Gastrocnemius medialis (tissue), 4 donors: Measurements from ENCODE around the gene CDH1.

Experiments
- POLR2A ChIP-seq, 2 donors: fragments of 450-650 bp; IDR thresholded peaks; one replicate each; pipeline ENCODE4 v1.6.1; 2017; ENCODE audit warnings: antibody characterized with exemption in 2 of 2, mild to moderate bottlenecking in 2 of 2, moderate library complexity in 2 of 2
- TF ChIP-seq, protein P1 (sequence below), 5 experiments: fragments of 450-650 bp in 3 of 5; fragments of 200-600 bp in 2 of 5; sonication (generic) in 2 of 5; IDR thresholded peaks in 4 of 5; conservative IDR thresholded peaks in 1 of 5; 1 replicate in 4 of 5; 2 replicates in 1 of 5; pipeline ENCODE4 v1.5.1; 2016 to 2019; ENCODE audit warnings: antibody characterized with exemption in 5 of 5, mild to moderate bottlenecking in 3 of 5, moderate library complexity in 3 of 5

DNA sequence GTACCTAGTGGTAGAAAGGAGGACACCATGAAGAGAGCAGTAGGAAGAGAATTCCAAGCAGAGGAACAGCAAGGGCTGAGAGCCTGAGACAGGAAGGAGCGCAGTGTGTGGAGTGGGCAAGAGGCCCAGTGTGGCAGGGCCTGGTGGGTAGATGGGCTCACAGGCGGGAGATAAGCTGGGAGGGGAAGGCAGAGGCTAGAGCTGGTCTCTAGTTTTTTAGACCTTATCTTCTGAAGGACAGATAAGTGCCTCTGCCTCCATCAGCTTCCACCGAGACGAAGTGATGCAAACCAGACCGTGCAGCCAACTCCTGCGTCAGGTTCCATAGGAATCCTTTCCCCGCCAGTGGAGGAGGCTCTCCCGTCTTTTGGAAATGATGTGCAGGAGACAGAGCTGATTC, 33.6 kb downstream of the CDH1 start:
- TF ChIP-seq POLR2A (IDR thresholded peaks at IDR 0.05): no peak
- TF ChIP-seq, protein P1, sequence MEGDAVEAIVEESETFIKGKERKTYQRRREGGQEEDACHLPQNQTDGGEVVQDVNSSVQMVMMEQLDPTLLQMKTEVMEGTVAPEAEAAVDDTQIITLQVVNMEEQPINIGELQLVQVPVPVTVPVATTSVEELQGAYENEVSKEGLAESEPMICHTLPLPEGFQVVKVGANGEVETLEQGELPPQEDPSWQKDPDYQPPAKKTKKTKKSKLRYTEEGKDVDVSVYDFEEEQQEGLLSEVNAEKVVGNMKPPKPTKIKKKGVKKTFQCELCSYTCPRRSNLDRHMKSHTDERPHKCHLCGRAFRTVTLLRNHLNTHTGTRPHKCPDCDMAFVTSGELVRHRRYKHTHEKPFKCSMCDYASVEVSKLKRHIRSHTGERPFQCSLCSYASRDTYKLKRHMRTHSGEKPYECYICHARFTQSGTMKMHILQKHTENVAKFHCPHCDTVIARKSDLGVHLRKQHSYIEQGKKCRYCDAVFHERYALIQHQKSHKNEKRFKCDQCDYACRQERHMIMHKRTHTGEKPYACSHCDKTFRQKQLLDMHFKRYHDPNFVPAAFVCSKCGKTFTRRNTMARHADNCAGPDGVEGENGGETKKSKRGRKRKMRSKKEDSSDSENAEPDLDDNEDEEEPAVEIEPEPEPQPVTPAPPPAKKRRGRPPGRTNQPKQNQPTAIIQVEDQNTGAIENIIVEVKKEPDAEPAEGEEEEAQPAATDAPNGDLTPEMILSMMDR (IDR thresholded peaks at IDR 0.05 in 4 of 5, conservative IDR thresholded peaks at IDR 0.05 in 1 of 5): no peak
